Brain microvascular endothelial cell (primary cell): ENCODE data around the gene LBX1.

ENCODE experiments used
- DNase-seq: peaks from one replicate; pipeline ENCODE4 v3.0.0-alpha.2; 2020
- H3K27ac ChIP-seq: fragments of 250-450 bp; sonication (Bioruptor Pico); 2 replicates; pipeline ENCODE4 v1.5.1; 2020; ENCODE audit warnings: mild to moderate bottlenecking, moderate library complexity
- H3K27me3 ChIP-seq: fragments of 250-450 bp; sonication (Bioruptor Pico); replicated peaks from 2 replicates; pipeline ENCODE4 v1.5.1; 2020; ENCODE audit warnings: mild to moderate bottlenecking
- H3K36me3 ChIP-seq: fragments of 250-450 bp; sonication (Bioruptor Pico); replicated peaks from 2 replicates; pipeline ENCODE4 v1.5.1; 2020; ENCODE audit warnings: mild to moderate bottlenecking
- H3K4me3 ChIP-seq: 2 replicates; pipeline ENCODE4 v1.5.1; 2011; ENCODE audit warnings: low read depth, mild to moderate bottlenecking, control low read depth, low read length, moderate library complexity
- CTCF ChIP-seq: IDR thresholded peaks from 2 replicates; pipeline ENCODE4 v1.5.1; 2011; ENCODE audit warnings: low read depth, mild to moderate bottlenecking, moderate library complexity, low read length, control low read depth, inconsistent platforms; ENCODE audit errors: missing control alignments
- in situ Hi-C: cut with HindIII; loops from 2 replicates; pipeline ENCODE4 v1.10.0; 2017; ENCODE audit warnings: low sequenced_read_pairs, low pct_ligation_motif_present

The LBX1 gene

DNA sequence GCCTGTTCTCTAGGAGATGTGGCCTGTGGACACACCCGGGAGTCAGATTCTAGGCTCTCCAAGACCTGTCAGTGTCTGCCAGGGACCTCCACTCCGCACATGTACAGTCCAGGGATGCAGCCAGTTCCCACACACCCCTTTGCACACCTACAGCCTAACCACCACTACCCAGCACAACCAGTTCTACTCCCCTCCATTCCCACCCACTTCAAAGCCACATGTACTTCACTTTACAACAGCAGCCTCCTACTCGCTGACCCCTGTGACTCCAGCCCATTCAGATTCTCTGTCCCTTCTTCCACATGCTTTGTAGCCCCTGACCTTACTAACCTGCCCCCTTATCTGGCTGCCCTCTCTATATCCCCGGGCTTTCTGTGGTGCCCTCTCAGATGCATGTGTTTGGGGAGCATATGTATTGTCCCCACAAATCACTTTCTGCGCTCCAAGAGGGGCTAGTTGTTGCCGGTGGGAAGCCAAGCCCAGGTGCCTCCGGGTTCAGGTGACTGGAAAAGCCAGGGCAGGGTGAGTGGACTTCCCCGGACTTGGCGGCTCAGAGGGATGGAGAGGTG is 7.2 kb downstream of the LBX1 start:
- Histone ChIP-seq H3K36me3 (no peaks in the 10 kb centered on the region), H3K4me3 (no peak overlapping the region), H3K27me3 (peaks cover 98% of the 10 kb centered on the region), H3K27ac (no peak overlapping the region)
- DNase-seq: no peak
- TF ChIP-seq CTCF: no peak
- in situ Hi-C loops: no loop called here

GRCh38 chr10:101221549-101221948 is 7.7 kb downstream of the LBX1 start:
- in situ Hi-C loops: no loop called here
- no peak for TF ChIP-seq CTCF
- DNase-seq: no peak
- H3K27me3 ChIP-seq: peaks cover 98% of the 10 kb centered on the region
- H3K4me3 ChIP-seq: no peak overlapping the region
- no peaks in the 10 kb centered on the region for H3K36me3 ChIP-seq
- H3K27ac ChIP-seq: no peak overlapping the region

DNA sequence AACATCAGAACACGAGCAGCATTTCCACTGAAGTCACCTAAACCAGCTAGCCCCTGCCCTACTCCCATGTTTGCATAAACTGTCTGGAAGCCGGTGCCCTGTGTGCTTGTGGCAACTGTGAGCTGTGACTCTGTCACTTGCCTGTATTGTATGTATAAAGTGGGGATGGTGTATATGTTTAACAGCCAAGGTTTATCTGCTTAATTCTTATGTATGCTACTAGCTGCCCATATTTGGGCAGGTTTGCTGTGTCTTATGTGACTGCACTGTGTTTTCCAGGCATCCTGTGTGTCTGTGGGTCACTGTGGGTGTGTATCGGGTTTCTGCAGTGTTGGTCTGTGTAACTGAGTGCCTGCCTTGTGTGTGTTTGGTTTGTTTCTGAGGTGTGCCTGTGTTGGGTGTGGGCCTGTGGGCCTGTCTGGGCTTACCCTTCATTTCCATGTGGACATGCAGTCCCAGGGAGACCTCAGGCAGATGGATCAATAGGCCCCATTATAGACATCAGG is 9.3 kb downstream of the LBX1 start:
- in situ Hi-C loops: no loop called here
- no peak for TF ChIP-seq CTCF
- Histone ChIP-seq H3K27me3 (peaks cover 98% of the 10 kb centered on the region), H3K36me3 (no peaks in the 10 kb centered on the region), H3K4me3 (no peak overlapping the region), H3K27ac (no peak overlapping the region)
- DNase-seq: no peak

GRCh38 chr10:101219139-101219945 is 9.9 kb downstream of the LBX1 start:
- TF ChIP-seq CTCF: no peak
- no peak for DNase-seq
- in situ Hi-C loops: no loop called here
- Histone ChIP-seq H3K36me3 (no peaks in the 10 kb centered on the region), H3K4me3 (no peak overlapping the region), H3K27ac (no peak overlapping the region), H3K27me3 (peaks cover 98% of the 10 kb centered on the region)

GRCh38 chr10:101218351-101219138 is 10.7 kb downstream of the LBX1 start:
- in situ Hi-C loops: no loop called here
- DNase-seq: no peak
- TF ChIP-seq CTCF: no peak

More at GRCh38 chr10:101218351-101219138, 10.7 kb downstream of the LBX1 start:
- no peak overlapping the region for H3K27ac ChIP-seq
- H3K4me3 ChIP-seq: no peak overlapping the region
- H3K27me3 ChIP-seq: peaks cover 95% of the 10 kb centered on the region
- H3K36me3 ChIP-seq: no peaks in the 10 kb centered on the region
